Esophagus squamous epithelium (tissue), 4 donors: ENCODE data around the gene FHOD3.

Experiments
- POLR2A ChIP-seq, 4 donors: fragments of 450-650 bp; IDR thresholded peaks; one replicate each; pipeline ENCODE4 v1.6.1; 2017; ENCODE audit warnings: antibody characterized with exemption in 4 of 4, mild to moderate bottlenecking in 4 of 4, moderate library complexity in 3 of 4
- TF ChIP-seq, protein P1 (sequence below), 6 experiments: fragments of 450-650 bp in 4 of 6; fragments of 200-600 bp in 2 of 6; sonication (generic) in 2 of 6; IDR thresholded peaks; one replicate each; pipeline ENCODE4 v1.5.1; 2016 to 2019; ENCODE audit warnings: antibody characterized with exemption in 6 of 6, mild to moderate bottlenecking in 4 of 6, moderate library complexity in 4 of 6

DNA sequence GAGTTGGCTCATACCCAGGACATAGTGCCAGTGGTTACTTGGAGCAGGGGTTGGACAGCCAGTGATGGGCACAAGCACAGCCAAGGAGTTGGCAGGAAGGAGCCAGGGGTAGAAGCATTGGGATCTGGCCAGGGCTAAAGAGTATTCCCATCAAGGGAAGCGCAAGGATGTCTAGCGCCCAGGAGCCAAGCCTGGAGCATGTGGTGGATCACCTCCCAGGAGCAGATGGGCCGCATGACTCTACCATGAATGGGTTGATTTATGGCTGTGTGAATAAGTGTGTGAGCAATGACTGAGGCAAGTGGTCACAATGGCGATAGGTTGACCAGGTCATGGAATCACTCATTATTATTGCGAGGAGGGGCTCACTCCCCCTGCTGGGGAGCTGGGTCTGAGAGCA, 111.1 kb downstream of the FHOD3 start:
- TF ChIP-seq, protein P1, sequence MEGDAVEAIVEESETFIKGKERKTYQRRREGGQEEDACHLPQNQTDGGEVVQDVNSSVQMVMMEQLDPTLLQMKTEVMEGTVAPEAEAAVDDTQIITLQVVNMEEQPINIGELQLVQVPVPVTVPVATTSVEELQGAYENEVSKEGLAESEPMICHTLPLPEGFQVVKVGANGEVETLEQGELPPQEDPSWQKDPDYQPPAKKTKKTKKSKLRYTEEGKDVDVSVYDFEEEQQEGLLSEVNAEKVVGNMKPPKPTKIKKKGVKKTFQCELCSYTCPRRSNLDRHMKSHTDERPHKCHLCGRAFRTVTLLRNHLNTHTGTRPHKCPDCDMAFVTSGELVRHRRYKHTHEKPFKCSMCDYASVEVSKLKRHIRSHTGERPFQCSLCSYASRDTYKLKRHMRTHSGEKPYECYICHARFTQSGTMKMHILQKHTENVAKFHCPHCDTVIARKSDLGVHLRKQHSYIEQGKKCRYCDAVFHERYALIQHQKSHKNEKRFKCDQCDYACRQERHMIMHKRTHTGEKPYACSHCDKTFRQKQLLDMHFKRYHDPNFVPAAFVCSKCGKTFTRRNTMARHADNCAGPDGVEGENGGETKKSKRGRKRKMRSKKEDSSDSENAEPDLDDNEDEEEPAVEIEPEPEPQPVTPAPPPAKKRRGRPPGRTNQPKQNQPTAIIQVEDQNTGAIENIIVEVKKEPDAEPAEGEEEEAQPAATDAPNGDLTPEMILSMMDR (IDR thresholded peaks at IDR 0.05): no peak
- TF ChIP-seq POLR2A (IDR thresholded peaks at IDR 0.05): no peak
